Neural progenitor cell (in vitro differentiated cells): ENCODE results near the gene CNTRL. TPM values are rescaled to one million over a fixed set of nuclear protein-coding genes. Genes with fewer than 3 reads are reported as not detected.

Experiments
- DNase-seq: peaks from one replicate; pipeline ENCODE4 v3.0.0-alpha.2; 2016; ENCODE audit warnings: low spot score
- H2AFZ ChIP-seq: fragments of 200-600 bp; sonication (generic); replicated peaks from 2 replicates; pipeline ENCODE4 v1.6.1; 2016; ENCODE audit warnings: antibody characterized with exemption
- H3F3A ChIP-seq: fragments of 200-600 bp; sonication (generic); 2 replicates; pipeline ENCODE4 v1.6.1; 2016; ENCODE audit warnings: antibody characterized with exemption, low read depth
- H3K27ac ChIP-seq: fragments of 200-600 bp; sonication (generic); 2 replicates; pipeline ENCODE4 v1.5.1; 2016; ENCODE audit warnings: mild to moderate bottlenecking
- H3K27me3 ChIP-seq: fragments of 200-600 bp; sonication (generic); 2 replicates; pipeline ENCODE4 v1.6.1; 2016; ENCODE audit warnings: mild to moderate bottlenecking, moderate library complexity
- H3K36me3 ChIP-seq: fragments of 200-600 bp; sonication (generic); 2 replicates; pipeline ENCODE4 v1.5.1; 2016
- H3K4me1 ChIP-seq: fragments of 200-600 bp; sonication (generic); 2 replicates; pipeline ENCODE4 v1.6.1; 2016; ENCODE audit warnings: mixed run types
- H3K4me2 ChIP-seq: fragments of 200-600 bp; sonication (generic); 2 replicates; pipeline ENCODE4 v1.6.1; 2016
- H3K4me3 ChIP-seq: fragments of 200-600 bp; sonication (generic); 2 replicates; pipeline ENCODE4 v1.5.1; 2016
- H3K79me2 ChIP-seq: fragments of 200-600 bp; sonication (generic); 2 replicates; pipeline ENCODE4 v1.6.1; 2016; ENCODE audit warnings: low read depth
- H3K9ac ChIP-seq: fragments of 200-600 bp; sonication (generic); 2 replicates; pipeline ENCODE4 v1.6.1; 2016
- H3K9me3 ChIP-seq: fragments of 200-600 bp; sonication (generic); 2 replicates; pipeline ENCODE4 v1.5.1; 2016; ENCODE audit warnings: low read depth
- H4K20me1 ChIP-seq: fragments of 200-600 bp; sonication (generic); 2 replicates; pipeline ENCODE4 v1.6.1; 2016; ENCODE audit warnings: low read depth
- H3K27ac Mint-ChIP-seq: 3 replicates; pipeline ENCODE4 v1.8.0; 2021; ENCODE audit warnings: mixed read lengths
- H3K27me3 Mint-ChIP-seq: 2 replicates; pipeline ENCODE4 v1.8.0; 2022; ENCODE audit warnings: low read depth, mild to moderate bottlenecking, inconsistent platforms, moderate library complexity, mixed read lengths; ENCODE audit not compliant: insufficient read depth
- H3K36me3 Mint-ChIP-seq: 3 replicates; pipeline ENCODE4 v1.8.0; 2021; ENCODE audit warnings: mixed read lengths
- H3K4me1 Mint-ChIP-seq: 3 replicates; pipeline ENCODE4 v1.8.0; 2021; ENCODE audit warnings: mixed read lengths
- H3K4me3 Mint-ChIP-seq: 3 replicates; pipeline ENCODE4 v1.8.0; 2021; ENCODE audit warnings: mild to moderate bottlenecking, moderate library complexity, mixed read lengths
- H3K9me3 Mint-ChIP-seq: 3 replicates; pipeline ENCODE4 v1.8.0; 2020; ENCODE audit warnings: mixed read lengths
- EZH2 ChIP-seq: fragments of 200-600 bp; sonication (generic); IDR thresholded peaks from 2 replicates; pipeline ENCODE4 v1.6.1; 2017; ENCODE audit warnings: antibody characterized with exemption, mild to moderate bottlenecking, moderate library complexity
- EZH2phosphoT487 ChIP-seq: fragments of 200-600 bp; sonication (generic); IDR thresholded peaks from 2 replicates; pipeline ENCODE4 v1.6.1; 2017; ENCODE audit warnings: antibody characterized with exemption
- total RNA-seq: library from RNA; depleted of rRNA; stranded (reverse); fragments of >200 nt; gene quantifications from 2 replicates; pipeline ENCODE4 v1.2.3, GENCODE V29; 2015; ENCODE audit warnings: low replicate concordance
- TF ChIP-seq, protein P1 (sequence below): fragments of 200-600 bp; sonication (generic); IDR thresholded peaks from 2 replicates; pipeline ENCODE4 v1.5.1; 2017; ENCODE audit warnings: antibody characterized with exemption, mild to moderate bottlenecking

CNTRL gene
- total RNA-seq, 1 donor from 2014 or later = 45.4 TPM

DNA sequence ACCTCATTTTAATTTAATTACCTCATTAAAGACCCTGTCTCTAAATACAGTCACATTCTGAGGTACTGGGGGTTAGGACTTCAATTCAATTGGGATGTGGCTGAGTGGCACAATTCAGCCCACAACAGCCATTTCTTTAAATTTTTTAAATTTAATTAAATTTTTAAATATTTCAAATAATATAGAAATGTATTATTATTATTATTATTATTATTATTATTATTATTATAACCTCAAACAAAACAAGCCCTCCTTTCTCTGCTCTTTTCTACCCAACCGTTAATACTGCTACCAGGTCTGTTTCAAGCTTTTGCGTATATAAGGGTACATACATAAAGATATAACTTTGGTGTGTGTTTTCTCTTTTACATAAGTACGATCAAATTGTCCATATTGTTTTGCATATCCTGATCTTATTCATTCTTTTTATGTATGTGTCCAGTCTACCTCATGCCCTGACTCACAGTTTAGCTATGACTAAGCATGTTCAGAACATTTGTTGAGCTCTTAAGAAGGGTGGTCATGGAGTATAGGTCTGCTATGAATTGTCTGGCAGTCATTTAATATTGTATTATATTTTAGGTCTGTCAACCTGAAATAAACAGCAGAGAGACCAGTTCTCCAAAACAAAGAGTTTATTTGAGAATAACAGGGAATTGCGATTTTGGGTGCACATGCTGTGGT is 143.0 kb downstream of the CNTRL start:
- Histone ChIP-seq H3K4me1 (peaks cover 28% of the 10 kb centered on the region), H3K79me2 (no peaks in the 10 kb centered on the region), H3K4me3 (no peak overlapping the region), H3K9ac (no peak overlapping the region), H3K4me2 (no peak overlapping the region), H2AFZ (no peak overlapping the region), H3K36me3 (no peaks in the 10 kb centered on the region), H3F3A (peaks cover 23% of the 10 kb centered on the region), H3K27me3 (peaks cover 34% of the 10 kb centered on the region), H3K27ac (no peak overlapping the region), H3K9me3 (no peaks in the 10 kb centered on the region), H4K20me1 (no peaks in the 10 kb centered on the region)
- Mint-ChIP-seq H3K4me1 (peaks cover 22% of the 10 kb centered on the region), H3K9me3 (no peaks in the 10 kb centered on the region), H3K27ac (no peak overlapping the region), H3K36me3 (no peaks in the 10 kb centered on the region), H3K4me3 (no peak overlapping the region), H3K27me3 (peaks cover 4% of the 10 kb centered on the region)
- TF ChIP-seq EZH2phosphoT487 = no peak
- no peak for TF ChIP-seq EZH2
- TF ChIP-seq, protein P1, sequence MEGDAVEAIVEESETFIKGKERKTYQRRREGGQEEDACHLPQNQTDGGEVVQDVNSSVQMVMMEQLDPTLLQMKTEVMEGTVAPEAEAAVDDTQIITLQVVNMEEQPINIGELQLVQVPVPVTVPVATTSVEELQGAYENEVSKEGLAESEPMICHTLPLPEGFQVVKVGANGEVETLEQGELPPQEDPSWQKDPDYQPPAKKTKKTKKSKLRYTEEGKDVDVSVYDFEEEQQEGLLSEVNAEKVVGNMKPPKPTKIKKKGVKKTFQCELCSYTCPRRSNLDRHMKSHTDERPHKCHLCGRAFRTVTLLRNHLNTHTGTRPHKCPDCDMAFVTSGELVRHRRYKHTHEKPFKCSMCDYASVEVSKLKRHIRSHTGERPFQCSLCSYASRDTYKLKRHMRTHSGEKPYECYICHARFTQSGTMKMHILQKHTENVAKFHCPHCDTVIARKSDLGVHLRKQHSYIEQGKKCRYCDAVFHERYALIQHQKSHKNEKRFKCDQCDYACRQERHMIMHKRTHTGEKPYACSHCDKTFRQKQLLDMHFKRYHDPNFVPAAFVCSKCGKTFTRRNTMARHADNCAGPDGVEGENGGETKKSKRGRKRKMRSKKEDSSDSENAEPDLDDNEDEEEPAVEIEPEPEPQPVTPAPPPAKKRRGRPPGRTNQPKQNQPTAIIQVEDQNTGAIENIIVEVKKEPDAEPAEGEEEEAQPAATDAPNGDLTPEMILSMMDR = no peak
- no peak for DNase-seq

DNA sequence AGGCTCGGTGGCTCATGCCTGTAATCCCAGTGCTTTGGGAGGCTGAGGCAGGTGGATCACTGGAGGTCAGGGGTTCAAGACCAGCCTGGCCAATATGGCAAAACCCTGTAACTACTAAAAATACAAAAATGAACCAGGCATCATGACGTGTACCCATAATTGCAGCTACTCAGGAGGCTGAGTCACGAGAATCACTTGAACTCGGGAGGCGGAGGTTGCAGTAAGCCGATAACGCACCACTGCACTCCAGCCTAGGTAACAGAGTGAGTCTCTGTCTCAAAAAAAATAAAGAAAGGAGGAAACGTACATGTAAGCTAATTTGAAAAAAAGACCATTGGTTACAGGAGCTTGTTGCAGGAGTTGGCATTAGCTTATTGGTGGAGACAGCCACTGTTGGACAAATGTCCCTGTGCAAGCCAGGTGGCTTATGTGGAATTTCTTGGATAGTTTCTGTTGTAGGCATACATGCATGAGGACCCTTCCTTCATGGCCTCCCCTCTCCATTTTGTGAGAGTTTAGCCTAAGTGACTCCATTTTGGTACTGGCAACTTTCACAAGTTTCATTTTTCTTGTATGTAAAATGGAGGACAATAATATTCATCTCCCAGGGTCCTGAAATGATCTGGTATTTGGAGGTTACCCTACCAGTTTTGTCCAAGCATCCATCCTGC is 143.7 kb downstream of the CNTRL start:
- H3K4me3 ChIP-seq = no peak overlapping the region
- Mint-ChIP-seq H3K36me3 (no peaks in the 10 kb centered on the region), H3K4me1 (peaks cover 26% of the 10 kb centered on the region), H3K4me3 (no peak overlapping the region), H3K27me3 (peaks cover 7% of the 10 kb centered on the region), H3K27ac (no peak overlapping the region), H3K9me3 (no peaks in the 10 kb centered on the region)
- H3K79me2 ChIP-seq = no peaks in the 10 kb centered on the region
- no peak overlapping the region for H3K9ac ChIP-seq
- no peak overlapping the region for H3K27ac ChIP-seq
- no peak overlapping the region for H3K4me2 ChIP-seq
- no peaks in the 10 kb centered on the region for H3K36me3 ChIP-seq
- peaks cover 34% of the 10 kb centered on the region for H3K27me3 ChIP-seq
- TF ChIP-seq, protein P1 = no peak
- TF ChIP-seq EZH2 = no peak
- no peak for TF ChIP-seq EZH2phosphoT487
- no peak overlapping the region for H2AFZ ChIP-seq
- no peaks in the 10 kb centered on the region for H4K20me1 ChIP-seq
- H3K4me1 ChIP-seq = peaks cover 28% of the 10 kb centered on the region
- no peaks in the 10 kb centered on the region for H3K9me3 ChIP-seq
- DNase-seq = no peak
- H3F3A ChIP-seq = peaks cover 23% of the 10 kb centered on the region

DNA sequence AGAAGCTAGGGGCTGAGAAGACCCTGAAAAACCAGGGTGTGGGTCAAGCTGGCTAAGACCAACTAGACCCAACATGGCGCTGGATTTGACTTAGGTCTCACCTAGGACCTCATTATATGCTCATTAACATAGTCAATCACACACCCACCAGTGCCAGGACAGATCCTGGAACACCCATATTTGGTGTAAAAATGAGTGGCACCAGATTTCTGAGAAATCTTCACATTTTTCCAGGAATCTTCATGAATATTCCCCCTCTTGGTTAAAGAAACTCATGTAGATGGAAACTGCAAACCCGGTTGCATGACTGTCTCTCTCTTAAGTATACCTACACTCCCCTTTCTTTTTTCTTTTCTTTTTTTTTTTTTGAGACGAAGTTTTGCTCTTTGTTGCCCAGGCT is 144.8 kb downstream of the CNTRL start:
- H3K4me2 ChIP-seq = no peak overlapping the region
- Mint-ChIP-seq H3K9me3 (no peaks in the 10 kb centered on the region), H3K27ac (no peak overlapping the region), H3K36me3 (no peaks in the 10 kb centered on the region), H3K4me3 (no peak overlapping the region), H3K27me3 (peaks cover 7% of the 10 kb centered on the region), H3K4me1 (peaks cover 29% of the 10 kb centered on the region)
- peaks cover 31% of the 10 kb centered on the region for H3K27me3 ChIP-seq
- no peak overlapping the region for H3K9ac ChIP-seq
- H3K4me3 ChIP-seq = no peak overlapping the region
- H3F3A ChIP-seq = peaks cover 23% of the 10 kb centered on the region
- no peaks in the 10 kb centered on the region for H3K9me3 ChIP-seq
- no peak overlapping the region for H2AFZ ChIP-seq
- no peaks in the 10 kb centered on the region for H3K79me2 ChIP-seq
- H3K4me1 ChIP-seq = peaks cover 28% of the 10 kb centered on the region
- no peak for DNase-seq
- no peaks in the 10 kb centered on the region for H3K36me3 ChIP-seq
- TF ChIP-seq EZH2phosphoT487 = no peak
- H4K20me1 ChIP-seq = no peaks in the 10 kb centered on the region
- H3K27ac ChIP-seq = no peak overlapping the region
